NCI-H446 (cell line): ENCODE data around the gene ADORA2A.
"Not testable (repeated sequence)": the region's sequence is repeated elsewhere in the genome, so short reads cannot be mapped to it uniquely, and the experiment has no call there.

Source experiments
- DNase-seq, 2 experiments: peaks; one replicate each; lab custom pipeline; 2025; lab: John Stamatoyannopoulos, UW

ADORA2A gene

GRCh38 chr22:24489011-24489410 lies 61.6 kb downstream of the ADORA2A start:
- no peak for DNase-seq

GRCh38 chr22:24489434-24489833 lies 62.0 kb downstream of the ADORA2A start:
- not testable (repeated sequence) for DNase-seq
